SK-N-SH (cell line): ENCODE data around the gene MAPKAP1. TPM values are rescaled to one million over a fixed set of nuclear protein-coding genes. Genes with fewer than 3 reads are reported as not detected.

Experiments
- CTCF ChIA-PET: fragments of 300-600, 350-600 bp; formaldehyde crosslinking; extraction: SDS; loops from one replicate; lab custom pipeline; 2021; lab: Yijun Ruan, JAX
- POLR2A ChIA-PET: fragments of 350-600 bp; sonication (Branson Sonifier 250); formaldehyde crosslinking; extraction: SDS; loops from one replicate; lab custom pipeline; 2020; ENCODE audit warnings: antibody characterized with exemption, inconsistent platforms; lab: Yijun Ruan, JAX
- DNase-seq: peaks from one replicate; pipeline ENCODE4 v3.0.0; 2012
- H2AFZ ChIP-seq: fragments of 200-600 bp; sonication (generic); 2 replicates; pipeline ENCODE4 v1.8.1; 2016; ENCODE audit warnings: antibody characterized with exemption, mild to moderate bottlenecking, low read depth
- H3F3A ChIP-seq: fragments of 200-600 bp; sonication (generic); replicated peaks from 2 replicates; pipeline ENCODE3; 2016; ENCODE audit warnings: antibody characterized with exemption, mild to moderate bottlenecking; ENCODE audit not compliant: insufficient read depth
- H3K27ac ChIP-seq, 2 experiments: fragments of 200-500 bp in 1 of 2; fragments of 200-600 bp in 1 of 2; sonication (Bioruptor generic) in 1 of 2; sonication (generic), shearing (Covaris generic) in 1 of 2; 2 replicates each; pipeline versions ENCODE4 v1.5.1 to v1.6.1; 2014 to 2016; ENCODE audit warnings: low read depth in 2 of 2, inconsistent platforms in 1 of 2, low read length in 1 of 2, mild to moderate bottlenecking in 1 of 2, mixed read lengths in 1 of 2
- H3K27me3 ChIP-seq: fragments of 200-600 bp; sonication (generic), shearing (Covaris generic); 2 replicates; pipeline ENCODE4 v1.6.1; 2016; ENCODE audit warnings: mixed run types; ENCODE audit not compliant: insufficient read depth
- H3K36me3 ChIP-seq, 2 experiments: fragments of 200-500 bp in 1 of 2; fragments of 200-600 bp in 1 of 2; sonication (Bioruptor generic) in 1 of 2; sonication (generic) in 1 of 2; replicated peaks in 1 of 2; 2 replicates each; pipeline versions ENCODE3 to v1.5.1; 2014 to 2016; ENCODE audit warnings: low read length in 1 of 2, mild to moderate bottlenecking in 1 of 2; ENCODE audit not compliant: insufficient read depth in 2 of 2, control insufficient read depth in 1 of 2
- H3K4me1 ChIP-seq, 2 experiments: fragments of 200-500 bp in 1 of 2; fragments of 200-600 bp in 1 of 2; sonication (Bioruptor generic) in 1 of 2; sonication (generic), shearing (Covaris generic) in 1 of 2; 2 replicates each; pipeline versions ENCODE4 v1.5.1 to v1.6.1; 2014 to 2016; ENCODE audit warnings: low read depth in 1 of 2, low read length in 1 of 2, mixed run types in 1 of 2; ENCODE audit not compliant: insufficient read depth in 2 of 2, control insufficient read depth in 1 of 2
- H3K4me2 ChIP-seq: fragments of 200-600 bp; sonication (generic), shearing (Covaris generic); 2 replicates; pipeline ENCODE4 v1.6.1; 2017; ENCODE audit warnings: mixed run types
- H3K4me3 ChIP-seq, 2 experiments: fragments of 200-500 bp in 1 of 2; fragments of 200-600 bp in 1 of 2; sonication (Bioruptor generic) in 1 of 2; sonication (generic), shearing (Covaris generic) in 1 of 2; 2 replicates each; pipeline versions ENCODE4 v1.5.1 to v1.8.1; 2014 to 2016; ENCODE audit warnings: low read depth in 2 of 2, inconsistent platforms in 1 of 2, low read length in 1 of 2, mild to moderate bottlenecking in 1 of 2, mixed read lengths in 1 of 2, moderate library complexity in 1 of 2
- H3K79me2 ChIP-seq: fragments of 200-600 bp; sonication (generic); 2 replicates; pipeline ENCODE4 v1.8.1; 2017; ENCODE audit warnings: mild to moderate bottlenecking; ENCODE audit not compliant: insufficient read depth
- H3K9ac ChIP-seq: fragments of 200-600 bp; sonication (generic); 2 replicates; pipeline ENCODE4 v1.6.1; 2017; ENCODE audit warnings: mixed run types
- H3K9me2 ChIP-seq: fragments of 200-600 bp; sonication (generic); 2 replicates; pipeline ENCODE4 v1.6.1; 2017; ENCODE audit warnings: mixed run types
- H3K9me3 ChIP-seq: fragments of 200-600 bp; sonication (generic); 2 replicates; pipeline ENCODE4 v1.6.1; 2017; ENCODE audit warnings: mixed run types, mild to moderate bottlenecking, moderate library complexity
- H4K20me1 ChIP-seq: fragments of 200-600 bp; sonication (generic); 2 replicates; pipeline ENCODE4 v1.6.1; 2017; ENCODE audit warnings: mild to moderate bottlenecking, mixed run types; ENCODE audit not compliant: insufficient read depth
- CHD2 ChIP-seq: fragments of 150-350 bp; IDR thresholded peaks from 2 replicates; pipeline ENCODE4 v1.6.1; 2018; ENCODE audit warnings: low read length; ENCODE audit not compliant: partially characterized antibody
- ELF1 ChIP-seq: IDR thresholded peaks from 2 replicates; pipeline ENCODE4 v1.4.0; 2012
- EP300 ChIP-seq, 2 experiments: IDR thresholded peaks; 2 replicates each; pipeline versions ENCODE4 v1.4.0 to v1.6.1; 2012; ENCODE audit warnings: borderline replicate concordance in 1 of 2, low read depth in 1 of 2, low read length in 1 of 2
- FOSL2 ChIP-seq: IDR thresholded peaks from 2 replicates; pipeline ENCODE4 v1.4.0; 2012; ENCODE audit warnings: low read depth, mild to moderate bottlenecking, moderate library complexity, borderline replicate concordance
- MAX ChIP-seq: IDR thresholded peaks from 2 replicates; pipeline ENCODE4 v1.4.0; 2012; ENCODE audit warnings: low read depth
- POLR2AphosphoS5 ChIP-seq: IDR thresholded peaks from 2 replicates; pipeline ENCODE4 v1.6.1; 2012; ENCODE audit warnings: low read depth, low read length
- RAD21 ChIP-seq: IDR thresholded peaks from 2 replicates; pipeline ENCODE4 v1.6.1; 2012; ENCODE audit warnings: mild to moderate bottlenecking, low read length
- RCOR1 ChIP-seq: fragments of 150-350 bp; IDR thresholded peaks from 2 replicates; pipeline ENCODE4 v1.6.1; 2017; ENCODE audit warnings: antibody characterized with exemption, low read length
- SMC3 ChIP-seq: IDR thresholded peaks from 2 replicates; pipeline ENCODE4 v1.6.1; 2012; ENCODE audit warnings: low read depth, low read length, improper control_type of control experiment
- TAF1 ChIP-seq: IDR thresholded peaks from 2 replicates; pipeline ENCODE4 v1.6.1; 2012; ENCODE audit warnings: low read depth, mild to moderate bottlenecking, low read length, moderate library complexity, borderline replicate concordance
- ZBTB33 ChIP-seq: IDR thresholded peaks from 2 replicates; pipeline ENCODE4 v1.4.0; 2012; ENCODE audit warnings: low read depth, borderline replicate concordance
- WGBS: methylation state at CpG from one replicate; pipeline ENCODE4 v1.1.6; 2017; ENCODE audit warnings: low lambda C conversion rate; 5-methylcytosine and 5-hydroxymethylcytosine counted together
- polyA plus RNA-seq, 3 experiments: library from polyadenylated mRNA; depleted of rRNA; stranded (reverse); fragments of >200 nt; gene quantifications; 2 replicates each; pipeline ENCODE4 v1.2.3, GENCODE V29; 2012
- TF ChIP-seq, protein P1 (sequence below): fragments of 150-350 bp; IDR thresholded peaks from 2 replicates; pipeline ENCODE4 v1.6.1; 2016; ENCODE audit warnings: mild to moderate bottlenecking, low read depth, low read length
- TF ChIP-seq, protein P2 (sequence below): IDR thresholded peaks from 2 replicates; pipeline ENCODE4 v1.4.0; 2012; ENCODE audit warnings: low read depth, borderline replicate concordance

The MAPKAP1 gene
- polyA plus RNA-seq, 1 of the 3 experiments (the other 2 are of a cell fraction), result 117 TPM

GRCh38 chr9:125486576-125486975, 220.4 kb downstream of the MAPKAP1 start:
- Histone ChIP-seq H3K9ac (no peak overlapping the region), H3K4me1 (peaks cover 4 to 27% of the 10 kb centered on the region in 2 experiments; a peak in 3 of 4 replicates), H3K27ac (peak overlapping the region in 1 of 2 experiments; percentile 43; a peak in 1 of 4 replicates), H3K4me3 (no peak overlapping the region), H3K27me3 (no peaks in the 10 kb centered on the region), H4K20me1 (no peaks in the 10 kb centered on the region; the same call in 1 of the 2 replicates), H3K9me2 (no peaks in the 10 kb centered on the region), H2AFZ (no peak overlapping the region), H3K36me3 (peaks cover 2 to 10% of the 10 kb centered on the region in 2 experiments), H3K79me2 (no peaks in the 10 kb centered on the region), H3K4me2 (no peak overlapping the region), H3K9me3 (no peaks in the 10 kb centered on the region), H3F3A (peaks cover 19% of the 10 kb centered on the region)
- POLR2A ChIA-PET, result no interaction called here
- no peak for DNase-seq
- CTCF ChIA-PET, result no interaction called here
- TF ChIP-seq, protein P1, sequence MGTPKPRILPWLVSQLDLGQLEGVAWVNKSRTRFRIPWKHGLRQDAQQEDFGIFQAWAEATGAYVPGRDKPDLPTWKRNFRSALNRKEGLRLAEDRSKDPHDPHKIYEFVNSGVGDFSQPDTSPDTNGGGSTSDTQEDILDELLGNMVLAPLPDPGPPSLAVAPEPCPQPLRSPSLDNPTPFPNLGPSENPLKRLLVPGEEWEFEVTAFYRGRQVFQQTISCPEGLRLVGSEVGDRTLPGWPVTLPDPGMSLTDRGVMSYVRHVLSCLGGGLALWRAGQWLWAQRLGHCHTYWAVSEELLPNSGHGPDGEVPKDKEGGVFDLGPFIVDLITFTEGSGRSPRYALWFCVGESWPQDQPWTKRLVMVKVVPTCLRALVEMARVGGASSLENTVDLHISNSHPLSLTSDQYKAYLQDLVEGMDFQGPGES, result no peak
- TF ChIP-seq CHD2, result no peak
- no peak for TF ChIP-seq POLR2AphosphoS5
- no peak for TF ChIP-seq EP300 (IDR thresholded peaks at IDR 0.05; ENCODE audit: borderline replicate concordance in 1 of 2, low read depth in 1 of 2, low read length in 1 of 2)
- TF ChIP-seq, protein P2, sequence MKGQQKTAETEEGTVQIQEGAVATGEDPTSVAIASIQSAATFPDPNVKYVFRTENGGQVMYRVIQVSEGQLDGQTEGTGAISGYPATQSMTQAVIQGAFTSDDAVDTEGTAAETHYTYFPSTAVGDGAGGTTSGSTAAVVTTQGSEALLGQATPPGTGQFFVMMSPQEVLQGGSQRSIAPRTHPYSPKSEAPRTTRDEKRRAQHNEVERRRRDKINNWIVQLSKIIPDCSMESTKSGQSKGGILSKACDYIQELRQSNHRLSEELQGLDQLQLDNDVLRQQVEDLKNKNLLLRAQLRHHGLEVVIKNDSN, result no peak
- TF ChIP-seq MAX, result no peak
- WGBS, result 95% methylated on average over 5 of the region's 5 CpGs

- DNase-seq, result no peak
- ChIA-PET CTCF (no interaction called here), POLR2A (no interaction called here)
- Histone ChIP-seq H3K79me2 (no peaks in the 10 kb centered on the region), H3K36me3 (peaks cover 2 to 15% of the 10 kb centered on the region in 2 experiments), H3K4me2 (no peak overlapping the region), H3K4me3 (no peak overlapping the region), H4K20me1 (no peaks in the 10 kb centered on the region; the same call in 1 of the 2 replicates), H3K9ac (no peak overlapping the region), H3K9me3 (no peaks in the 10 kb centered on the region), H3K27me3 (no peaks in the 10 kb centered on the region), H3F3A (peaks cover 19% of the 10 kb centered on the region), H2AFZ (no peak overlapping the region), H3K4me1 (peaks cover 4 to 27% of the 10 kb centered on the region in 2 experiments; a peak in 3 of 4 replicates), H3K27ac (peak overlapping the region in 1 of 2 experiments; percentile 68; a peak in 1 of 4 replicates), H3K9me2 (no peaks in the 10 kb centered on the region)
- TF ChIP-seq SMC3 (no peak), FOSL2 (no peak), TAF1 (no peak), RAD21 (peak; percentile 6; the same call in 1 of the 2 replicates), ZBTB33 (no peak), CHD2 (no peak), RCOR1 (no peak), ELF1 (no peak)
- 90% methylated on average over 3 of the region's 3 CpGs for WGBS
Observed at GRCh38 chr9:125486152-125486508, 220.9 kb downstream of the MAPKAP1 start.
